Endothelial cell (in vitro differentiated cells): ENCODE data around the gene MBOAT7. TPM values are rescaled to one million over a fixed set of nuclear protein-coding genes. Genes with fewer than 3 reads are reported as not detected.

Experiments used
- DNase-seq: peaks from one replicate; pipeline ENCODE4 v3.0.0; 2021; ENCODE audit warnings: low spot score
- H3K27ac Mint-ChIP-seq: one replicate; pipeline ENCODE4 v1.8.0; 2021; ENCODE audit warnings: mixed read lengths, inconsistent platforms; ENCODE audit not compliant: unreplicated experiment
- H3K27me3 Mint-ChIP-seq: one replicate; pipeline ENCODE4 v1.8.0; 2021; ENCODE audit warnings: mild to moderate bottlenecking, moderate library complexity, mixed read lengths, inconsistent platforms; ENCODE audit not compliant: unreplicated experiment
- H3K36me3 Mint-ChIP-seq: one replicate; pipeline ENCODE4 v1.8.0; 2021; ENCODE audit warnings: mild to moderate bottlenecking, low read depth, mixed read lengths, inconsistent platforms; ENCODE audit not compliant: unreplicated experiment
- H3K4me1 Mint-ChIP-seq: one replicate; pipeline ENCODE4 v1.8.0; 2021; ENCODE audit warnings: mild to moderate bottlenecking, mixed read lengths, inconsistent platforms; ENCODE audit not compliant: unreplicated experiment
- H3K4me3 Mint-ChIP-seq: one replicate; pipeline ENCODE4 v1.8.0; 2021; ENCODE audit warnings: mild to moderate bottlenecking, mixed read lengths, inconsistent platforms; ENCODE audit not compliant: unreplicated experiment
- H3K9me3 Mint-ChIP-seq: one replicate; pipeline ENCODE4 v1.8.0; 2021; ENCODE audit warnings: mixed read lengths, inconsistent platforms; ENCODE audit not compliant: unreplicated experiment
- total RNA-seq: library from RNA; stranded (reverse); fragmentation: NEBNext Ultra II Directional; extraction: Animal tissue kit (Norgen Biotek cat#: 25700); gene quantifications from one replicate; pipeline ENCODE4 v1.2.1, GENCODE V29; 2021; ENCODE audit not compliant: unreplicated experiment
- TF ChIP-seq, protein P1 (sequence below): fragments of 200-600 bp; sonication (generic); IDR thresholded peaks from one replicate; pipeline ENCODE4 v1.5.0; 2021; ENCODE audit warnings: antibody characterized with exemption; ENCODE audit not compliant: unreplicated experiment

Gene MBOAT7
- total RNA-seq, 1 donor from 2014 or later = 203 TPM

DNA sequence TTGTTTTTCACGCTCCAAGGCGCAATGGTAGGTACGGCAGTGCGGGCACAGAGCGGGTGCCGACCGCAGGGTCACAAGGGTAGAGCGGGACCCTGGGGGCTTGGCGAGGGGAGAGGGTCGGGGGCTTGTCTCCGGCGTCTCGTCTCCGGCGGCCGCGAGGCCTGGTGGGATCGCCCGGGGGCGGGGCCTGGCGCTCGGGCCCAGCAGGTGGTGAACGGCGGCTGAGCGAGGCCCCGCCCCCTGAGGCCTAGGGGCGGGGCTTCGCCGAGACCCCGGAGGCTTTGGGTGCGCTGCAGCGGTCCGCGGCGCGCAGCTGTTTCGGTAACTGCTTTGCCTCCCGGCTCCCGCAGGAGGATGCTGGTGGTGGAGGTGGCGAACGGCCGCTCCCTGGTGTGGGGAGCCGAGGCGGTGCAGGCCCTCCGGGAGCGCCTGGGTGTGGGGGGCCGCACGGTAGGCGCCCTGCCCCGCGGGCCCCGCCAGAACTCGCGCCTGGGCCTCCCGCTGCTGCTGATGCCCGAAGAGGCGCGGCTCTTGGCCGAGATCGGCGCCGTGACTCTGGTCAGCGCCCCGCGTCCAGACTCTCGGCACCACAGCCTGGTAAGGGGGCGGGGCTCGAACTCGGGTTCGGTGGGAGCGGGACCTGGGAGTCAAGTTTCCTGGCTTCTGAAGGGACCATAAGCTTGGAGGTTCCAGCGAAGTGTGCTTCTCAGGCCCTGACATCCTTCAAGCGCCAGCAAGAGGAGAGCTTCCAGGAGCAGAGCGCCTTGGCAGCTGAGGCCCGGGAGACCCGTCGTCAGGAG lies 1.8 kb upstream of the MBOAT7 start, which contains the start of gene TSEN34:
TSEN34 (plus strand) TSS at position 298 of the 800 bp plus-strand sequence; CDS start at position 355, 57 bp downstream.
- H3K9me3 Mint-ChIP-seq = no peaks in the 10 kb centered on the region
- H3K4me3 Mint-ChIP-seq = peak within 1 kb of the TSS; percentile 99
- peaks cover 29% of the 10 kb centered on the region for H3K4me1 Mint-ChIP-seq
- H3K27ac Mint-ChIP-seq = peak within 1 kb of the TSS; percentile 100
- peaks cover 22% of the 10 kb centered on the region for H3K27me3 Mint-ChIP-seq
- peaks cover 33% of the 10 kb centered on the region for H3K36me3 Mint-ChIP-seq
- TF ChIP-seq, protein P1, sequence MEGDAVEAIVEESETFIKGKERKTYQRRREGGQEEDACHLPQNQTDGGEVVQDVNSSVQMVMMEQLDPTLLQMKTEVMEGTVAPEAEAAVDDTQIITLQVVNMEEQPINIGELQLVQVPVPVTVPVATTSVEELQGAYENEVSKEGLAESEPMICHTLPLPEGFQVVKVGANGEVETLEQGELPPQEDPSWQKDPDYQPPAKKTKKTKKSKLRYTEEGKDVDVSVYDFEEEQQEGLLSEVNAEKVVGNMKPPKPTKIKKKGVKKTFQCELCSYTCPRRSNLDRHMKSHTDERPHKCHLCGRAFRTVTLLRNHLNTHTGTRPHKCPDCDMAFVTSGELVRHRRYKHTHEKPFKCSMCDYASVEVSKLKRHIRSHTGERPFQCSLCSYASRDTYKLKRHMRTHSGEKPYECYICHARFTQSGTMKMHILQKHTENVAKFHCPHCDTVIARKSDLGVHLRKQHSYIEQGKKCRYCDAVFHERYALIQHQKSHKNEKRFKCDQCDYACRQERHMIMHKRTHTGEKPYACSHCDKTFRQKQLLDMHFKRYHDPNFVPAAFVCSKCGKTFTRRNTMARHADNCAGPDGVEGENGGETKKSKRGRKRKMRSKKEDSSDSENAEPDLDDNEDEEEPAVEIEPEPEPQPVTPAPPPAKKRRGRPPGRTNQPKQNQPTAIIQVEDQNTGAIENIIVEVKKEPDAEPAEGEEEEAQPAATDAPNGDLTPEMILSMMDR = no peak
- peak; percentile 87 for DNase-seq

DNA sequence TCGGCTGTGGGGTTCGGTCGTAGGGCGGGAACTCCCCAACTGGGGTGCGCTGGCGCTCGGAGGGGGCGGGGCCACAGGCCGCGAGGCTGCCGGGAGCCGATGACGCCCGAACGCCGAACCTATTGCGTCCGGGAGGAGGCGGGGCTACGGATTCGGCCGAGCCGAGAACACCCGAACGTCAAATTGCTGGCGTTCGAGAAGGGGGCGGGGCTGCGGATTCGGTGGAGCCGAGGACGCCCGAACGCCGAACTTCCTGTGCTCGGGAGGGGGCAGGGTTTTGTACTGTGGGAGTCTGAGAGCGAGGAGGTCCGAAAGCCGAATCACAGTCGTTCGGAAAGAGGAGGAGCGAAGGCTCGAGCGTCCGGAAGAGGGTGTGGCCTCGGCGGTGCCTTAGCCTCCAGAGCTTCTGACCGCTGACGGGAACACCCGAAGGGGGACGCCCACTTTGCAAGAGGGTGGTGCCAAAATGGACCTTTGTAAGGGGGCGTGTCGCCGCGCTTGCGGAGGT lies 1.2 kb upstream of the MBOAT7 start:
- H3K36me3 Mint-ChIP-seq = peaks cover 35% of the 10 kb centered on the region
- H3K27me3 Mint-ChIP-seq = peaks cover 22% of the 10 kb centered on the region

DNA sequence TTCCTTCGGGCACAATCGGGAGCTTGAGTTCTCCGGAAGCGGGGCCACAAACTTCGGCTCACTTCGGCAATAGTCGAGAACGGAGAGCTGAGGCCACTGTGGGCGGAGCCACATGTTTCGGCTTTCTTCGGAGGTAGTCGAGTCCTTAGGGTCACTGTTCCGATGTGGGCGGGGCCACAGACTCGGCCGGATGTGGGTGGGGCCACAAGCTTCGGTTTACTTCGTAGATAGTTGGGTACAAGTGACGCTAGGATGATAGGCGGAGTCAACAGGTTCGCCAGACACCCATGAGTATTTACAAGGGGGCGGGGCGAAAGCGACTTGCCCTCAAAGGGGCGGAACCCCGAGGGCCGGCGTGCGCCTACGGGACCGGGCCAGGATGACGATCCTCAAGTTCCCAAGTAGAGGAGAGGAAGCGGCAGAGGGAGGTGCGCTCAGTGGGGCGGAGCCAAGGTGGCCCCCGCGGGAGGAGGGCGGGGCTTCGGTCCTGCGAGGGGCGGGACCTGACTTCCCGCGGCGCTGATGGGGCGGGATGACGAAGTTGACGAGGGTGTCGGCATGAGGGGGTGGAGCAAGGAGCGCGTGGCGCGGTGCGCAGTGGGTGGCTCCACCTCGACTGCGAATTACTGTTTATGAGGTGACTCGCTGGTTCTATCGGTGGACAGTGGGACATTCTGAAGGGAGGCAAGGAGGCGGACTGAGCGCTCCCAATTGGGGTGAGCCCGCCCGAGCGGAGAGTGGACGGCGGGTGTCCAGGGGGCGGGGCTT lies 539 bp upstream of the MBOAT7 start:
- Mint-ChIP-seq H3K36me3 (peaks cover 35% of the 10 kb centered on the region), H3K9me3 (no peaks in the 10 kb centered on the region), H3K27me3 (peaks cover 22% of the 10 kb centered on the region), H3K4me3 (peak overlapping the region; percentile 99), H3K27ac (peak overlapping the region; percentile 100), H3K4me1 (peaks cover 32% of the 10 kb centered on the region)
- DNase-seq = peak; percentile 100
- TF ChIP-seq, protein P1 = no peak

More for the DNA sequence above, 1.2 kb upstream of the MBOAT7 start:
- Mint-ChIP-seq H3K9me3 (no peaks in the 10 kb centered on the region), H3K4me3 (peak overlapping the region; percentile 99), H3K4me1 (peaks cover 29% of the 10 kb centered on the region), H3K27ac (peak overlapping the region; percentile 100)
- TF ChIP-seq, protein P1 = no peak
- DNase-seq = peak; percentile 99

DNA sequence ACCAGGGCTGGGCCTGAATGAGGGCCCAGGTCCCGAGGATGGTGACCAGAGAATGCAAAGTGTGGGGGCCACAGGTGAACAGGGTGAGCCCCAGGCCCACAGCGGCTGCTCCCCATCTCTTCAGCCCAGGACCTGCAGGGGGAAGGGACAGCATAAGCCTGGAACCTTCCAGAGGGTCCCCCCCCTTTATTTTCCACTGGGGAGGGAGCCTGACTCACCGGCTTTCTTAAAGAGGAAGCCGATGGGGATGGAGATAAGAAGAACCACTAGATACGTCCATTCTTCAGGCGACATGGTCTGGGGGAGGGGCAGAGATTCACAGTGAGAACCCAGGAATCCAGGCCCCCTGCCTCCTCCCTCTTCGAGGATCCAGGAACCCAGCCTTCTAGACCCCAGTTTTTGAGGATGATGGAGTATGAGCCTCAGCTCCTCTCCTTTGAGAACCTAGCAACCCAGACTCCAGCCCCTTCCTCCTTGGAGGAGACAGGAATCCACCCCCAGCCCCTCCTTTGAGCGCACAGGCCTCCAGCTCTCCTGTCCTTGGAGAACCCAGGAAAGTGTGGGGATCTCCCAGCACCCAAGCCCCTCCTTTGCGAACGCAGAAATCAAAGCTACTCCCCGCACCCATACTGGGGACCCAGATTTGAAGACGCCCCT lies 1.0 kb downstream of the MBOAT7 start:
- TF ChIP-seq, protein P1 = no peak
- Mint-ChIP-seq H3K4me3 (peak overlapping the region; percentile 97), H3K36me3 (peaks cover 34% of the 10 kb centered on the region), H3K4me1 (peaks cover 38% of the 10 kb centered on the region), H3K9me3 (no peaks in the 10 kb centered on the region), H3K27me3 (peaks cover 25% of the 10 kb centered on the region), H3K27ac (peak overlapping the region; percentile 92)
- DNase-seq = no peak
